ENCODE results near the gene FCN1.

Gene FCN1

DNA sequence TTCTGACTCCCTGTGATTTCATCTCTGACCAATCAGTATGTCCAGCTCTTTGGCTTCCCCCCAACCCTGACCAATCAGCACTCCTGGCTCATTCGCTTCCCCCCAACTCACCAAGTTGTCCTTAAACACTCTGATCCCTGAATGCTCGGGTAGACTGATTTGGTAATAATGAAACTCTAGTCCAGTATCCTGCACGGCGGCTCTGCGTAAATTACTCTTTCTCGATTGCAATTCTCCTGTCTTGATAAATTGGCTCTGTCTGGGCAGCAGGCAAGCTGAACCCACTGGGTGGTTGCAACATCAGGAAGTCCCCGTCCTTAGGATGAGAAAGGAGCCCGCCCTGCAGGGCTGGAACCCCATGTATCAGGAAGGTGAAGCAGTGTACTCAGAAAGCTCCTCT is 26.7 kb downstream of the FCN1 start:
- no peaks in the 10 kb centered on the region for H3K36me3 ChIP-seq (ENCODE audit: control insufficient read depth, insufficient read depth, low read length)
- no peak overlapping the region for H3K4me3 ChIP-seq (ENCODE audit: low read length)
- H3K18ac ChIP-seq (ENCODE audit: low read length): no peak overlapping the region
- no peak for DNase-seq
- H3K4ac ChIP-seq (ENCODE audit: low read depth, low read length): no peak overlapping the region
- H2BK15ac ChIP-seq (replicated peaks; ENCODE audit: low read depth): no peak overlapping the region
- no peaks in the 10 kb centered on the region for H3K79me1 ChIP-seq (ENCODE audit: low read length)
- H3K4me2 ChIP-seq (ENCODE audit: low read length): no peak overlapping the region
- no peaks in the 10 kb centered on the region for H3K4me1 ChIP-seq (ENCODE audit: control insufficient read depth, low read depth, low read length)
- no peak overlapping the region for H2BK120ac ChIP-seq (ENCODE audit: low read depth, low read length)
- no peaks in the 10 kb centered on the region for H3K79me2 ChIP-seq (ENCODE audit: control insufficient read depth, insufficient read depth, low read length)
- no peaks in the 10 kb centered on the region for H3K27me3 ChIP-seq (ENCODE audit: insufficient read depth, low read length, poor library complexity)
- H3K9ac ChIP-seq (ENCODE audit: low read length): no peak overlapping the region
- no peak overlapping the region for H4K5ac ChIP-seq (ENCODE audit: low read length)
- no peak overlapping the region for H3K27ac ChIP-seq (ENCODE audit: low read depth, low read length)
- H4K8ac ChIP-seq (ENCODE audit: low read depth, low read length): no peak overlapping the region
- no peak overlapping the region for H2BK5ac ChIP-seq (ENCODE audit: low read length)
- no peak overlapping the region for H3K23ac ChIP-seq (ENCODE audit: low read length)
- no peak overlapping the region for H3K56ac ChIP-seq (ENCODE audit: low read length)
- no CpG with 5 or more reads among the region's 8 CpGs for WGBS (ENCODE audit: extremely low coverage, insufficient coverage, low lambda C conversion rate)
- H2AK5ac ChIP-seq (ENCODE audit: low read length): no peak overlapping the region

- no peak overlapping the region for H3K27ac ChIP-seq (ENCODE audit: low read depth, low read length)
- H3K18ac ChIP-seq (ENCODE audit: low read length): no peak overlapping the region
- H3K4ac ChIP-seq (ENCODE audit: low read depth, low read length): no peak overlapping the region
- H4K8ac ChIP-seq (ENCODE audit: low read depth, low read length): no peak overlapping the region
- no peak for DNase-seq
- H3K4me3 ChIP-seq (ENCODE audit: low read length): no peak overlapping the region
- H4K5ac ChIP-seq (ENCODE audit: low read length): no peak overlapping the region
- no peak overlapping the region for H3K9ac ChIP-seq (ENCODE audit: low read length)
- H3K4me1 ChIP-seq (ENCODE audit: control insufficient read depth, low read depth, low read length): no peaks in the 10 kb centered on the region
- H3K56ac ChIP-seq (ENCODE audit: low read length): no peak overlapping the region
- H3K4me2 ChIP-seq (ENCODE audit: low read length): no peak overlapping the region
- H3K36me3 ChIP-seq (ENCODE audit: control insufficient read depth, insufficient read depth, low read length): no peaks in the 10 kb centered on the region
- no peaks in the 10 kb centered on the region for H3K27me3 ChIP-seq (ENCODE audit: insufficient read depth, low read length, poor library complexity)
- no peaks in the 10 kb centered on the region for H3K79me2 ChIP-seq (ENCODE audit: control insufficient read depth, insufficient read depth, low read length)
- no peak overlapping the region for H2BK15ac ChIP-seq (replicated peaks; ENCODE audit: low read depth)
- no peak overlapping the region for H2BK120ac ChIP-seq (ENCODE audit: low read depth, low read length)
- no peak overlapping the region for H2BK5ac ChIP-seq (ENCODE audit: low read length)
- no peak overlapping the region for H2AK5ac ChIP-seq (ENCODE audit: low read length)
- no CpG with 5 or more reads among the region's 5 CpGs for WGBS (ENCODE audit: extremely low coverage, insufficient coverage, low lambda C conversion rate)
- no peaks in the 10 kb centered on the region for H3K79me1 ChIP-seq (ENCODE audit: low read length)
- no peak overlapping the region for H3K23ac ChIP-seq (ENCODE audit: low read length)
Measured at GRCh38 chr9:134890155-134890495, 27.6 kb downstream of the FCN1 start.

DNA sequence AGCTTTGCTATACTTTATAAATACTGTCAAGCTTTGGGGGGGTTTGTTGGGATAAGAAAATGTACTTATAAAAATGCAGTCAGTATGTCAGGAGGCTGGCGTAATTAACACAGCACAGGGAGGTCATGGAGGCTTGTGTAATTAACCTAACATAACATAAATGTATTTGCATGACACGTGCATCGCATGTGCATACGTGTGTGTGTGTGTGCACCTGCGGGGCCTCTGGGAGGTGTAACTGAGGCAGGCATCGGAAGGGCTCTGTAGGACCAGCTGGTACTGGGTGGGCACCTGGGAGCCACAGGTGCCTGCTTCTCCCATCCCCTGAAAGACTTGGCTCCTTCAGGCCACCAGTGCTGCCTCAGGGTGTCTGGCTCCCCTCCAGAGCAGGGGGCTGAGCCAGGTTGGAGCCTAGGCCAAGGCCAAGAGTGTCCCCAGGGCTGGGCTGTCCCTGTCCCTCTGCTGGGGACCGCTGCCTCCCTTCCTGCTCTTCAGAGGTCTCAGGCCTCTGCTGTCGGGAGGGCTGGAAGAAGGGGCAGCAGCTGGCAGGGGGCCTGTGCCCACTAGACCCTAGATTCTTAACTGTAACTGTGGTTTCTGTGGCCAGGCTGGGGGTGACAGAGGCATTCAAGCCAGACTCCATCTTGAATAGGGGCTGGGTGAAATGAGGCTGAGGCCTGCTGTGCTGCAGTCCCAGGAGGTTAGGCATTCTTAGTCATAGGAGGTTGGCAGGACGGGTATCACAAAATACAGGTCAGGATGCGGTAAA is 28.1 kb downstream of the FCN1 start:
- Histone ChIP-seq H3K4me2 (ENCODE audit: low read length) (no peak overlapping the region), H2AK5ac (ENCODE audit: low read length) (no peak overlapping the region), H3K9ac (ENCODE audit: low read length) (no peak overlapping the region), H4K8ac (ENCODE audit: low read depth, low read length) (no peak overlapping the region), H3K4me3 (ENCODE audit: low read length) (no peak overlapping the region), H3K4me1 (ENCODE audit: control insufficient read depth, low read depth, low read length) (no peaks in the 10 kb centered on the region), H3K27ac (ENCODE audit: low read depth, low read length) (no peak overlapping the region), H2BK120ac (ENCODE audit: low read depth, low read length) (no peak overlapping the region), H4K5ac (ENCODE audit: low read length) (no peak overlapping the region), H3K18ac (ENCODE audit: low read length) (no peak overlapping the region), H3K79me1 (ENCODE audit: low read length) (no peaks in the 10 kb centered on the region), H3K56ac (ENCODE audit: low read length) (no peak overlapping the region), H3K27me3 (ENCODE audit: insufficient read depth, low read length, poor library complexity) (no peaks in the 10 kb centered on the region), H2BK15ac (replicated peaks; ENCODE audit: low read depth) (no peak overlapping the region), H3K79me2 (ENCODE audit: control insufficient read depth, insufficient read depth, low read length) (no peaks in the 10 kb centered on the region), H3K23ac (ENCODE audit: low read length) (no peak overlapping the region), H2BK5ac (ENCODE audit: low read length) (no peak overlapping the region), H3K36me3 (ENCODE audit: control insufficient read depth, insufficient read depth, low read length) (no peaks in the 10 kb centered on the region), H3K4ac (ENCODE audit: low read depth, low read length) (no peak overlapping the region)
- WGBS (ENCODE audit: extremely low coverage, insufficient coverage, low lambda C conversion rate): no CpG with 5 or more reads among the region's 10 CpGs
- no peak for DNase-seq

DNA sequence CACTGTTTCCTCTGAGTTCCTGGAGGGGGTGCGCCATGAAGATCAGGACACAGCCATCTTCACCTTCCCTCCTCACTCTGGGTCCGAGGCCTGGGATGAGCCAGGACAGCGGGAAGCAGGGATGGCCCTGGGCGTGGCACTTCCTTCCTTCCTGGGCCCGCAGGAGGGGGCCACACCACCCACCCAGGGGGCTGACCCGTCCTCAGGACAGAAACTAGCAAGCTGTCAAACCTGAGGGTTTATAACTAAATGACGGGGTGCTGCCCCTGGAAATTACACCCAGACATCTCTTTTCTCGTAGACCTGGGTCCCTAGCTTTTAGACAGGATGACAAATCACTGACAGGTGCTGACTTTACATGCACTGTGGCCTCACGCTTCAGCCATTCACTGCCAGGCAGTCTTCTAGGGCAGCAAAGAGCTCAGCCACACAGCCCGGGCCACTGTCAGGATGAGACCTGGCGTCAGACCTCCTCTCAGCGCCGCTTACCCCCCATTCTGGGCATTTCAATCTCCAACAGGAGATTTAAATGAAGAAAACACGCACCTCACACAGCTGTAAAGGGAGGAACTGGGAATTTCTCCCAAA is 29.0 kb downstream of the FCN1 start:
- Histone ChIP-seq H3K79me2 (ENCODE audit: control insufficient read depth, insufficient read depth, low read length) (no peaks in the 10 kb centered on the region), H4K8ac (ENCODE audit: low read depth, low read length) (no peak overlapping the region), H3K27me3 (ENCODE audit: insufficient read depth, low read length, poor library complexity) (no peaks in the 10 kb centered on the region), H2BK5ac (ENCODE audit: low read length) (no peak overlapping the region), H2BK15ac (replicated peaks; ENCODE audit: low read depth) (no peak overlapping the region), H2BK120ac (ENCODE audit: low read depth, low read length) (no peak overlapping the region), H2AK5ac (ENCODE audit: low read length) (no peak overlapping the region), H3K27ac (ENCODE audit: low read depth, low read length) (no peak overlapping the region), H3K4ac (ENCODE audit: low read depth, low read length) (no peak overlapping the region), H4K5ac (ENCODE audit: low read length) (no peak overlapping the region), H3K9ac (ENCODE audit: low read length) (no peak overlapping the region), H3K18ac (ENCODE audit: low read length) (no peak overlapping the region), H3K56ac (ENCODE audit: low read length) (no peak overlapping the region), H3K4me3 (ENCODE audit: low read length) (no peak overlapping the region), H3K4me1 (ENCODE audit: control insufficient read depth, low read depth, low read length) (no peaks in the 10 kb centered on the region), H3K79me1 (ENCODE audit: low read length) (no peaks in the 10 kb centered on the region), H3K23ac (ENCODE audit: low read length) (no peak overlapping the region), H3K36me3 (ENCODE audit: control insufficient read depth, insufficient read depth, low read length) (no peaks in the 10 kb centered on the region), H3K4me2 (ENCODE audit: low read length) (no peak overlapping the region)
- DNase-seq: no peak
- no CpG with 5 or more reads among the region's 14 CpGs for WGBS (ENCODE audit: extremely low coverage, insufficient coverage, low lambda C conversion rate)

DNA sequence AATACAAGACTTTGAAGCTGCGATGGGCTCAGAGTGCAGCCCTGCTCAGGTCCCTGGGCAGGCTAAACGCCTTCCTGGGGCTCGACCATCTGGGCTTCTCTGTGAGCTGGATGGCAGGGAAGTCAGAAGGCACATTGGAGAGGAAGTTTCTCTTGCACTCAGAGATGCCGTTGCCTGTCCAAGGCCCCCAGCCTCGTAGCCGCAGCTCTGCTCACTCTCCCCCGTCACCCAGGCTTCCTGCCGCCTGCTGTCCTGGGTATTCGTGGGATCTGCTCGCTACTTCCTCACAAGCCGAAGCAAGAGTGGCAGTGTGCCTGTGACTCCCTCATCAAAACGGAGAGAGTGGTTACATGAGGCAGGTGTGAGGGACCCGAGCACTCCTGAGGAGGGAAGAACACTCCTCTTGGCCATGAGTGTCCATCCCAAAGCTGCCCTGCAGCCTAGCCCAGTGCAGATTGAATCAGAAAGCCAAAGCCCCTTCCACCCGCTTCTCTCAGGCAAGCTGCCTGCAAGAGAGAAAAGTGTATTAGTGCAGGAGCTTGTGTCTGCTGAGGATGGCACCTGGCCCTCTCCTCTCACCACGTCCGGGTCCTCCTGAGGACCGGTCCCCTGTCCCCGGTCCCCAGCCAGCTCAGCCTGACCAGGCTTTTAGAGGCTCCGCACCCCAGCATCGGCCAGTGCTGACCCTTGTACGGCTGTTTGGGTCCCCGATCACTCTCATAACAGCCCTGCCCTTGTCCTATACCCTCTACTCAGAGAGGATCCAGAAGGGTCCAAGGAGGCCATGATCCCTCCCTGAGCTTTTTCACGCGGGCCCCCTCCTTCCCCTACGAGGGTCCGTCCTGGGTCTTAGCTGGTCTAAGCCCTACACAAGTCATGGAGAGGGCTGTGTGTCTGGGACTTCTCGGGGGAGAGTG is 29.8 kb downstream of the FCN1 start:
- Histone ChIP-seq H3K27me3 (ENCODE audit: insufficient read depth, low read length, poor library complexity) (no peaks in the 10 kb centered on the region), H3K9ac (ENCODE audit: low read length) (no peak overlapping the region), H2AK5ac (ENCODE audit: low read length) (no peak overlapping the region), H3K4ac (ENCODE audit: low read depth, low read length) (no peak overlapping the region), H3K56ac (ENCODE audit: low read length) (no peak overlapping the region), H3K79me1 (ENCODE audit: low read length) (no peaks in the 10 kb centered on the region), H3K23ac (ENCODE audit: low read length) (no peak overlapping the region), H3K4me2 (ENCODE audit: low read length) (no peak overlapping the region), H2BK120ac (ENCODE audit: low read depth, low read length) (no peak overlapping the region), H3K4me3 (ENCODE audit: low read length) (no peak overlapping the region), H3K36me3 (ENCODE audit: control insufficient read depth, insufficient read depth, low read length) (no peaks in the 10 kb centered on the region), H2BK15ac (replicated peaks; ENCODE audit: low read depth) (no peak overlapping the region), H3K4me1 (ENCODE audit: control insufficient read depth, low read depth, low read length) (no peaks in the 10 kb centered on the region), H4K5ac (ENCODE audit: low read length) (no peak overlapping the region), H3K79me2 (ENCODE audit: control insufficient read depth, insufficient read depth, low read length) (no peaks in the 10 kb centered on the region), H4K8ac (ENCODE audit: low read depth, low read length) (no peak overlapping the region), H3K18ac (ENCODE audit: low read length) (no peak overlapping the region), H2BK5ac (ENCODE audit: low read length) (no peak overlapping the region), H3K27ac (ENCODE audit: low read depth, low read length) (no peak overlapping the region)
- WGBS (ENCODE audit: extremely low coverage, insufficient coverage, low lambda C conversion rate): no CpG with 5 or more reads among the region's 27 CpGs
- no peak for DNase-seq

All from mesendoderm (in vitro differentiated cells).